ENCODE data around the gene EED.
"Not testable (repeated sequence)": the region's sequence is repeated elsewhere in the genome, so short reads cannot be mapped to it uniquely, and the experiment has no call there.

EED gene

DNA sequence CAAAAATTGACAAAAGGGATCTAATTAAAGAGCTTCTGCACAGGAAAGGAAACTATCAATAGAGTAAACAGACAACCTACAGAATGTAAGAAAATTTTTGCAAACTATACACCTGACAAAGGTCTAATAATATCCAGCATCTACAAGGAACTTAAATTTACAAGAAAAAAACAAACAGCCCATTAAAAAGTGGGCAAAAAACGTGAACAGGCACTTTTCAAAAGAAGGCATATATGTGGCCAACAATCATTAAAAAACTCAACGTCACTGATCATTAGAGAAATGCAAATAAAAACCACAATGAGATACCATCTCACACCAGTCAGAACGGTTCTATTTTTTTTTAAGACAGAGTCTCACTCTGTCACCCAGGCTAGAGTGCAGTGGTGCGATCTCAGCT, 20.0 kb upstream of the EED start:
- H3K9me3 ChIP-seq (ENCODE audit: control insufficient read depth, low read length); H3K4me3 ChIP-seq (ENCODE audit: low read length); H3K36me3 ChIP-seq (ENCODE audit: control insufficient read depth, insufficient read depth, low read length); H3K4me1 ChIP-seq (ENCODE audit: control insufficient read depth, insufficient read depth, low read length); H3K9ac ChIP-seq (ENCODE audit: low read length); H3K27me3 ChIP-seq (ENCODE audit: control insufficient read depth, insufficient read depth, low read length): not testable (repeated sequence)

DNA sequence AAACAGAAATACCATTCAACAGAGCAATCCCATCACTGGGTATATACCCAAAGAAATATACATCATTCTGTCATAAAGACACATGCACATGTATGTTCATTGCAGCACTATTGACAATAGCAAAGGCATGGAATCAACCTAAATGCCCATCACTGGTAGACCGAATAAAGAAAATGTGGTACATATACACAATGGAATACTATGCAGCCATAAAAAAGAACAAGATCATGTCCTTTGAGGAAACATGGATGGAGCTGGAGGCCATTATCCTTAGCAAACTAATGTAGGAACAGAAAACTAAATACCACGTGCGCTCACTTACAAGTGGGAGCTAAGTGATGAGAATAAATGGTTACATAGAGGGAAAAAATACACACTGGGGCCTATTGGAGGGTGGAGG, 19.2 kb upstream of the EED start:
- H3K9me3 ChIP-seq (ENCODE audit: control insufficient read depth, low read length); H3K36me3 ChIP-seq (ENCODE audit: control insufficient read depth, insufficient read depth, low read length); H3K4me3 ChIP-seq (ENCODE audit: low read length); H3K27me3 ChIP-seq (ENCODE audit: control insufficient read depth, insufficient read depth, low read length); H3K9ac ChIP-seq (ENCODE audit: low read length); H3K4me1 ChIP-seq (ENCODE audit: control insufficient read depth, insufficient read depth, low read length): not testable (repeated sequence)

DNA sequence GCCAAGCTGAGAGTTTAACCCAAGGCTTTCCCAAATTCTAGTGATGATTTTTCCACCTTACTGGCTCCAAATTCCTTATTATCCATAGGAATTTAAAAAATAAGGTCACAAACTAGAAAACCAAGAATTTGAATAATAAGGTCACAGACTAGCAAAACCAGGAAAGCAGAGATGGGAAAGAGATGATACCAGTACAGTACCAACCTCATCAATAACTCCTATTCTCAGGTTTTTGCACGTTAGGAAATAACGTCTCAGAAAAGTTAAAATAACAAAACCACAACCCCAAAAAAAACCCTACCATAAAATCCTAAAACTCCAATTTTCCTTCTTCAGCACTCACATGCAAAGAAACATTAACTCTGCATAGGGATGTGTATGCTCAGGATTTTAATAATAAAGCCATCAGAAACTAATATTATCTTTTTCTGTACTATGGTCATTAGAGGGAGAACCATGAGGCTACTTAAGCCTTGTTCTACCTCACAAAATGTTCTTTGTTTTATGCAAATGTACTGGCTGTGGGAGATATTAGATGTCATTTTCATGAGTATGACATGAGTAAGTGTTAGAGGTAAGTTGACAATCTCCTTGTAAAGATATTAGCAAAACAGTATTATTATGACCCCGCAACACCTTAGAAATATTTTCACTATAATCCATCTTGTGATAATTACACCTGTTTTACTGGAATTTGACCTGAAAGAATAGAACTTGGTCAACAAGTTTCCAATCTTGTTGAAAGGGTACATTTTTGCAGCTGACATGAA, 16.1 kb upstream of the EED start:
- no peak overlapping the region for H3K4me3 ChIP-seq (ENCODE audit: low read length)
- H3K9ac ChIP-seq (ENCODE audit: low read length): no peak overlapping the region
- H3K4me1 ChIP-seq (ENCODE audit: control insufficient read depth, insufficient read depth, low read length): no peaks in the 10 kb centered on the region
- no peaks in the 10 kb centered on the region for H3K36me3 ChIP-seq (ENCODE audit: control insufficient read depth, insufficient read depth, low read length)
- no peaks in the 10 kb centered on the region for H3K27me3 ChIP-seq (ENCODE audit: control insufficient read depth, insufficient read depth, low read length)
- H3K9me3 ChIP-seq (ENCODE audit: control insufficient read depth, low read length): no peaks in the 10 kb centered on the region

DNA sequence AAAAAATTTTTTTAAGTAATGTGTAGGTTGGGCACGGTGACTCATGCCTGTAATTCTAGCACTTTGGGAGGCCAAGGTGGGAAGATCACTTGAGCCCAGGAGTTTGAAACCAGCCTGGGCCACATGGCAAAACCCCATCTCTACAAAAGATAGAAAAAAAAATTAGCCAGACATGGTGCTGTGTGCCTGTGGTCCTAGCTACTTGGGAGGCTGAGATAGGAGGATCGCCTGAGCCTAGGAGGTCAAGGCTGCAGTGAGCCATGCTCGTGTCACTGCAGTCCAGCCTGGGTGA, 15.6 kb upstream of the EED start:
- not testable (repeated sequence) for H3K4me3 ChIP-seq (ENCODE audit: low read length); H3K9ac ChIP-seq (ENCODE audit: low read length); H3K27me3 ChIP-seq (ENCODE audit: control insufficient read depth, insufficient read depth, low read length); H3K36me3 ChIP-seq (ENCODE audit: control insufficient read depth, insufficient read depth, low read length); H3K9me3 ChIP-seq (ENCODE audit: control insufficient read depth, low read length); H3K4me1 ChIP-seq (ENCODE audit: control insufficient read depth, insufficient read depth, low read length)

DNA sequence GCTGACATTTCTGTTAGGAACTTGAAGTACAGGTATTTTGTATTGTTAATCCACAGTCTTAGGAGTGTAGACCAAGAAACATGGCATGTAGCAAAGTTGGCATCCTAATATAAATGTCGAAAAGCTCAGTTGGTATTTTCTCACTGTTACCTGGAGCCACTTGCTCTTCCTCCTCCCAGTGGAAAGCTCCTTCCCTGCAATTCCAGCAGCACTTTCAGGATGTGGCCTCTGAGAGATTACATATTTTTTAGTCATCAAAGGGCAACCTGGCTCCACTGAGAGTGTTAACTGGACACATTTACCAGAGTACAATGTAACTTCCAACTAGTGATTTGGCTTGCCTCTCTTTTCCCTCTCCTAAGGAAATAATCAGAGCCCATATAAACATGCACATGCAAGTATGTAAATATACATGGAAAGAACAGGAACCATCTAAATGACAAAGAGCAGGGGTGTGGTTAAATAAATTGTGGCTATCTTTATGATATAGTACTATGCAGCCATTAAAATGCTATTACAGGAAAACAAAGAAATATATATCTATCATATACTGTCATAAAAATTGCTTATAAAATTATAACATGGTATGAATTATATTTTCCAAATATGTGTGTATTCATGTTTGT, 14.3 kb upstream of the EED start:
- Histone ChIP-seq H3K4me3 (ENCODE audit: low read length) (no peak overlapping the region), H3K27me3 (ENCODE audit: control insufficient read depth, insufficient read depth, low read length) (no peaks in the 10 kb centered on the region), H3K4me1 (ENCODE audit: control insufficient read depth, insufficient read depth, low read length) (no peaks in the 10 kb centered on the region), H3K36me3 (ENCODE audit: control insufficient read depth, insufficient read depth, low read length) (no peaks in the 10 kb centered on the region), H3K9me3 (ENCODE audit: control insufficient read depth, low read length) (no peaks in the 10 kb centered on the region), H3K9ac (ENCODE audit: low read length) (no peak overlapping the region)

DNA sequence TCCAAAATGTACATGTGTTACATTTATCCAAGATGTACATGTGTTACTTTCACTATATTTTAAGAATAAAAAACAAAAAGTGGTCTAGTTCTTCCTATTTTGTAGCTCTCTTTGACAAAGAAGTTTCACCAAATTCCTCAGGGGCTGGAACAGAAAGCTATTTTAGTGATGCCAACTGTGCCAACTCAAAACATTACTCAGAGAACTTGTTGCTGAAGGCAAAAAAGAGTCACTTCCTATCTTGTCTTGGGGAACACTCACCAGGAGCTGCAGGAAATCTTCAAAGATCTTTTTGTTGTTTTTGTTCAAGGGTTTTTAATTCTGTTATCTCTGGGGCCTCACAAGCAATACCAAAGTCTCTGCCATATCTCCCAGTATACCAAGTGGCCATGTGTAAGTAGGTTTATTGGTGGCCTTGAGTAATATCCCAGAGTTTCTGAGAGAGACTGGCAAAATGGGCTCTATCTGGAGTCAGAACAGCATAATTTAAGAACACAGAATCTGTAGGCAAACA, 13.6 kb upstream of the EED start:
- no peak overlapping the region for H3K4me3 ChIP-seq (ENCODE audit: low read length)

DNA sequence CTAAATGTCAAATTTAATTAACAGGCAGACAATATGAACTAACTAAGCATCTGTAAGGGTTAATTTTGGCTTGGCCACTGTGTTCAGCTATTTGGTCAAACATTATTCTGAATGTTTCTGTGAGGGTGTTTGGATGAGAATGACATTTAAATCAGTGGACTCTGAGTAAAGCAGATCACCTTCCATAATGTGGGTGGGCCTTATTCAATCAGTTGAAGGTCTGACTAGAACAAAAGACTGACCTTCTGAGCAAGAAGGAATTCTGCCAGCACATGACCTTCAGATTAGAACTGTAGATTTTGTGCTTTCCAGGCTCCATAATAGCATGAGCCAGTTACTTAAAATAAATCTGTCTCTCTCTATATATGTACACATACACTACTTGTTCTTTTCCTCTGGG, 12.0 kb upstream of the EED start:
- Histone ChIP-seq H3K4me3 (ENCODE audit: low read length) (no peak overlapping the region), H3K27me3 (ENCODE audit: control insufficient read depth, insufficient read depth, low read length) (no peaks in the 10 kb centered on the region), H3K9me3 (ENCODE audit: control insufficient read depth, low read length) (no peaks in the 10 kb centered on the region), H3K4me1 (ENCODE audit: control insufficient read depth, insufficient read depth, low read length) (no peaks in the 10 kb centered on the region), H3K9ac (ENCODE audit: low read length) (no peak overlapping the region), H3K36me3 (ENCODE audit: control insufficient read depth, insufficient read depth, low read length) (no peaks in the 10 kb centered on the region)

More for the DNA sequence above, 13.6 kb upstream of the EED start:
- Histone ChIP-seq H3K4me1 (ENCODE audit: control insufficient read depth, insufficient read depth, low read length) (no peaks in the 10 kb centered on the region), H3K9me3 (ENCODE audit: control insufficient read depth, low read length) (no peaks in the 10 kb centered on the region), H3K27me3 (ENCODE audit: control insufficient read depth, insufficient read depth, low read length) (no peaks in the 10 kb centered on the region), H3K9ac (ENCODE audit: low read length) (no peak overlapping the region), H3K36me3 (ENCODE audit: control insufficient read depth, insufficient read depth, low read length) (no peaks in the 10 kb centered on the region)

DNA sequence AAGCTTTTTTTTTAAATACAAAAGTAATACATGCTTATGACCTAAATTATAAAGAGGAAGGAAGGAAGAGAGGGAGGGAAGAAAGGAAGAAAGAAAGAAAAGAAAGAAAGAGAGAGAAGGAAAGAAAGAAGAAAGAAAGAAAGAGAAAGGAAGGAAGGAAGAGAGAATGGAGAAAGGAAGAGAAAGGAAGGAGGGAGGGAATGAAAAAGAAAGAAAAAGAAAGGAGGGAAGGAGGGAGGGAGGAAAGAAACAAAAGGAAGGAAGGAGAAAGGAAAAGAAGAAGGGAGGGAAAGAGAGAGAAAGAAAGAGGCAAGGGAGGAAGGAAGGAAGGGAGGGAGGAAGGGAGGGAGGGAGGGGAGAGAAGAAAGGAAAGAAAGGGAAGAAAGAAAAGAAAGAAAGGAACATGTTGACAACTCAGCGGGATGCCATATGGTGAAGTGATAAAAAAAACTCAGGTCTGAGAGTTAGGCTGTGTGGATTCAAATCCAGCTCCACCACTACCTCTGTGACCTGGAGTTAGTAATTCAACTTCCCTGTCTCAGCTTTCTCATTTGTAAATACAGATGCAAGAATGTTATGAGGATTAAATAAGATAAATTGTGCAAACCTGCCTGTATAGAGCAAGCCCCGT, 9.6 kb upstream of the EED start:
- Histone ChIP-seq H3K9ac (ENCODE audit: low read length) (no peak overlapping the region), H3K9me3 (ENCODE audit: control insufficient read depth, low read length) (no peaks in the 10 kb centered on the region), H3K36me3 (ENCODE audit: control insufficient read depth, insufficient read depth, low read length) (no peaks in the 10 kb centered on the region), H3K4me1 (ENCODE audit: control insufficient read depth, insufficient read depth, low read length) (no peaks in the 10 kb centered on the region), H3K4me3 (ENCODE audit: low read length) (no peak overlapping the region), H3K27me3 (ENCODE audit: control insufficient read depth, insufficient read depth, low read length) (no peaks in the 10 kb centered on the region)

DNA sequence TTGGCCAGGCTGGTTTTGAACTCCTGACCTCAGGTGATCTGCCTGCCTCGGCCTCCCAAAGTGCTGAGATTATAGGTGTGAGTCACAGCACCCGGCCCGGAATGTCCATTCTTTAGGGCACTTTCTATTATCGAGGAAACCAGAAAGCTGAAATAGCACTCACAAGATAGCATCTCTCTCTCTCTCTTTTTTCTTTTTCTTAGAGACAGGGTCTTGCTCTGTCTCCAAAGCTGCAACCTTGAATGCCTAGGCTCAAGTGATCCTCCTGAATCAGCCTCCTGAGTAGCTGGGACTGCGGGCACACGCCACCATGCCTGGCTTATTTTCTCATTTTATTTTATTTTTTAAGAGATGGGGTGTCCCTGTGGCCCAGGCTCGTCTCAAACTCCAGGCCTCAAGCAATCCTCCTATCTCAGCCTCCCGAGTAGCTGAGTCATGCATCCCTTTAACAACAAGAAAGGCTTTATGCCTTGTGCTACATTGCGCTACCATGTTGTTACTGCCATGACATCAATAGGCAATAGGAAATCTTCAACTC, 7.2 kb upstream of the EED start:
- H3K27me3 ChIP-seq (ENCODE audit: control insufficient read depth, insufficient read depth, low read length): no peaks in the 10 kb centered on the region

DNA sequence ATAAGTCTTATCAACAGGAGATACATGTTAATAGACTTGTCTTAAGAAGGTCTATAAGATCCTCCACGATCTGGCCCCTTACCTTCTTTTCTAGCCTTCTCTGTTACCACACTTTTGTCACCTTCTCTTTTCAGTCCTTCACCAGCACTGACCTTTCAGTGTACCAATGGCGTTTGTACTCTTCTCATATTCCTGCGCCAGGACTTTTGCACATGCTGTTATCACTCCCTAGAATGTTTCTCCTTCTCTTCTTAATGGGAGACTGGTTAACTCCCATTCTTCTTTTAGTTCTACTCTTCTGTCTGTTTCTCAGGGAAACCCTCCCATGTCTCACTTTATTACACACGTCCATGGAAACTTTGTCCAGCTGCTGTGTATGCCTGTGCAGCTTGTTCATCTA, 4.4 kb upstream of the EED start:
- Histone ChIP-seq H3K27me3 (ENCODE audit: control insufficient read depth, insufficient read depth, low read length) (no peaks in the 10 kb centered on the region), H3K36me3 (ENCODE audit: control insufficient read depth, insufficient read depth, low read length) (no peaks in the 10 kb centered on the region), H3K9me3 (ENCODE audit: control insufficient read depth, low read length) (no peaks in the 10 kb centered on the region), H3K9ac (ENCODE audit: low read length) (no peak overlapping the region), H3K4me3 (ENCODE audit: low read length) (no peak overlapping the region), H3K4me1 (ENCODE audit: control insufficient read depth, insufficient read depth, low read length) (no peaks in the 10 kb centered on the region)

More for the DNA sequence above, 7.2 kb upstream of the EED start:
- Histone ChIP-seq H3K36me3 (ENCODE audit: control insufficient read depth, insufficient read depth, low read length) (no peaks in the 10 kb centered on the region), H3K4me3 (ENCODE audit: low read length) (no peak overlapping the region), H3K4me1 (ENCODE audit: control insufficient read depth, insufficient read depth, low read length) (no peaks in the 10 kb centered on the region), H3K9ac (ENCODE audit: low read length) (no peak overlapping the region), H3K9me3 (ENCODE audit: control insufficient read depth, low read length) (no peaks in the 10 kb centered on the region)

DNA sequence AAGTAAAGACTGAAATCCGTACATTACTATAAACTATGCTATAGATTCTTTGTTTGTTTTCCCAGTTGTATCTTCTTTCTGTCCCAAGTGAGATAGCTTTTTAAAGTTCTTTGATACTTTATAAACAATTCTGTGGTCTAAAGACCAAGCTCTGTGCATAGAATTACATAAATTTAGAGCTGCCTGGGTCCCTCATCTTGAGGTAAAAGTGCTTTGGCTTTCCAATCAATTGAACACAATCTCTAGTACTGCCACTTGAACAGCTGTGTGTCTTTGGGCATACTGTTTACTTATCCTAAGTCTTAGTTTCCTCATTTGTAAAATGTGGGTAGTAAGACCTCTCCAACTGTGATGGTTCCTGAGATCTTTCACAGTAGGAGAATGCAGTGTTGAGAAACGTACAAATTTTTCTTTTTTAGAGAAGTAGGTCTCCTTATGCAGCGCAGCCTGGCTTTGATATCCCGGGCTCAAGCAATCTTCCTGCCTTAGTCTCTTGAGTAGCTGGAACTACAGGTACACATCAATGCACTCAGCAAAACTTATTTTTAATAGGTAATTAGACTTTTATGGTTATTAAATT, 2.5 kb upstream of the EED start:
- H3K4me1 ChIP-seq (ENCODE audit: control insufficient read depth, insufficient read depth, low read length): peaks cover 6% of the 10 kb centered on the region

DNA sequence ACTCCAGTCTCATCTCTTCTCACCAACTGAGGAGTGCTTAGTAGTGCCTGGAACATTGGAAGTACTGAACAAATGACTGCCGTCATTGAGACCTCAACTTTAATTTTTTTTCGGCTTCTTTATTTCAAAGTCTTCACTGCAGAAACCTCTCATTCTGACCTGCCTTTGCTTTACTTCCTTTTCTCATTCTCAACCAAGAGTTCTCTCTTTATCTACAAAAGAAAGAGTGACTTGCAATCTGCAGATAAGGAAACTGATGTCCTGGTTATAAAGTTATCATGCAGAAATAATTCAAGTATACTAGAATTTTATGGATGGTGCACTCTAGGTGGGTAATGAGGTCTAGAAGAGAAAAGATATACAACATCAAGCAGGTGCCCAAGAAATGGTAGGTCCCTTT, 1.2 kb upstream of the EED start:
- Histone ChIP-seq H3K4me1 (ENCODE audit: control insufficient read depth, insufficient read depth, low read length) (peaks cover 11% of the 10 kb centered on the region), H3K27me3 (ENCODE audit: control insufficient read depth, insufficient read depth, low read length) (no peaks in the 10 kb centered on the region), H3K9me3 (ENCODE audit: control insufficient read depth, low read length) (no peaks in the 10 kb centered on the region), H3K36me3 (ENCODE audit: control insufficient read depth, insufficient read depth, low read length) (no peaks in the 10 kb centered on the region), H3K9ac (ENCODE audit: low read length) (peak overlapping the region; percentile 98), H3K4me3 (ENCODE audit: low read length) (no peak overlapping the region)

More for the DNA sequence above, 2.5 kb upstream of the EED start:
- Histone ChIP-seq H3K36me3 (ENCODE audit: control insufficient read depth, insufficient read depth, low read length) (no peaks in the 10 kb centered on the region), H3K27me3 (ENCODE audit: control insufficient read depth, insufficient read depth, low read length) (no peaks in the 10 kb centered on the region), H3K9ac (ENCODE audit: low read length) (no peak overlapping the region), H3K4me3 (ENCODE audit: low read length) (no peak overlapping the region), H3K9me3 (ENCODE audit: control insufficient read depth, low read length) (no peaks in the 10 kb centered on the region)
